HepG2 (cell line): Measurements from ENCODE around the gene KDM2B. TPM values are rescaled to one million over a fixed set of nuclear protein-coding genes. Genes with fewer than 3 reads are reported as not detected.

ENCODE experiments used
- ARID2 ChIP-seq: sonication (generic); formaldehyde crosslinking; IDR thresholded peaks from 2 replicates; pipeline ENCODE4 v1.8.1; 2022; ENCODE audit warnings: mild to moderate bottlenecking, missing genetic modification reagents, borderline replicate concordance
- CSRNP1 ChIP-seq: sonication (generic); formaldehyde crosslinking; IDR thresholded peaks from 2 replicates; pipeline ENCODE4 v1.8.1; 2023; ENCODE audit warnings: mild to moderate bottlenecking, missing genetic modification reagents
- DNMT3B ChIP-seq: conservative IDR thresholded peaks from 2 replicates; pipeline ENCODE4 v1.6.1; 2016; ENCODE audit warnings: missing biosample characterization, control low read depth
- KDM5B ChIP-seq: sonication (generic); formaldehyde crosslinking; IDR thresholded peaks from 2 replicates; pipeline ENCODE4 v1.4.0; 2020; ENCODE audit warnings: missing genetic modification reagents, mild to moderate bottlenecking, borderline replicate concordance
- KLF12 ChIP-seq: sonication (generic); formaldehyde crosslinking; IDR thresholded peaks from 2 replicates; pipeline ENCODE4 v1.4.0; 2020; ENCODE audit warnings: missing genetic modification reagents, borderline replicate concordance
- MYC ChIP-seq: sonication (generic); formaldehyde crosslinking; IDR thresholded peaks from 2 replicates; pipeline ENCODE4 v1.9.0; 2021; ENCODE audit warnings: missing genetic modification reagents, borderline replicate concordance
- NFYC ChIP-seq: IDR thresholded peaks from 2 replicates; pipeline ENCODE4 v1.6.1; 2016; ENCODE audit warnings: missing genetic modification reagents, missing compliant biosample characterization
- RFXANK ChIP-seq: IDR thresholded peaks from 2 replicates; pipeline ENCODE4 v1.6.1; 2016
- RNF219 ChIP-seq: sonication (generic); formaldehyde crosslinking; IDR thresholded peaks from 2 replicates; pipeline ENCODE4 v1.5.0; 2020; ENCODE audit warnings: mild to moderate bottlenecking, missing genetic modification reagents
- SMARCC2 ChIP-seq: fragments of 450-650 bp; IDR thresholded peaks from 2 replicates; pipeline ENCODE4 v1.6.1; 2017; ENCODE audit warnings: antibody characterized with exemption, mild to moderate bottlenecking
- SNAPC5 ChIP-seq: sonication (generic); formaldehyde crosslinking; IDR thresholded peaks from 2 replicates; pipeline ENCODE4 v1.8.1; 2023; ENCODE audit warnings: mild to moderate bottlenecking, missing genetic modification reagents, borderline replicate concordance
- ZNF33A ChIP-seq: sonication (generic); formaldehyde crosslinking; IDR thresholded peaks from 2 replicates; pipeline ENCODE4 v1.5.1; 2020; ENCODE audit warnings: missing genetic modification reagents, mild to moderate bottlenecking, moderate library complexity, borderline replicate concordance
- ZNF354B ChIP-seq: sonication (generic); formaldehyde crosslinking; IDR thresholded peaks from 2 replicates; pipeline ENCODE4 v1.8.0; 2022; ENCODE audit warnings: mild to moderate bottlenecking, missing genetic modification reagents
- ZNF546 ChIP-seq: sonication (generic); formaldehyde crosslinking; conservative IDR thresholded peaks from 2 replicates; pipeline ENCODE4 v1.8.1; 2023; ENCODE audit warnings: mild to moderate bottlenecking, missing genetic modification reagents
- ZNF768 ChIP-seq: sonication (generic); formaldehyde crosslinking; IDR thresholded peaks from 2 replicates; pipeline ENCODE4 v1.4.0; 2020; ENCODE audit warnings: missing genetic modification reagents
- polyA plus RNA-seq, 8 experiments: library from polyadenylated mRNA; depleted of rRNA in 3 of 8; stranded (reverse) in 7 of 8; unstranded in 1 of 8; fragments of >200 nt; fragmentation: Illumina TruSeq in 4 of 8; extraction: Trizol in 4 of 8; gene quantifications; 2 replicates each; pipeline versions ENCODE4 v1.2.1 to v1.2.3, GENCODE V29; 2011 to 2016; ENCODE audit warnings: low read depth in 4 of 8, missing spikeins in 1 of 8, mixed read lengths in 1 of 8; ENCODE audit not compliant: insufficient read depth in 1 of 8
- total RNA-seq, 5 experiments: library from RNA; depleted of rRNA; stranded (reverse); fragments of >200 nt; fragmentation: Illumina TruSeq; extraction: Trizol; gene quantifications; 2 replicates each; pipeline ENCODE4 v1.2.3, GENCODE V29; 2016; ENCODE audit warnings: low read depth in 1 of 5
- TF ChIP-seq, protein P1 (sequence below): sonication (generic); formaldehyde crosslinking; IDR thresholded peaks from 2 replicates; pipeline ENCODE4 v1.4.0; 2020; ENCODE audit warnings: mild to moderate bottlenecking, missing genetic modification reagents
- TF ChIP-seq, protein P2 (sequence below): sonication (generic); formaldehyde crosslinking; IDR thresholded peaks from 2 replicates; pipeline ENCODE4 v1.5.0; 2020; ENCODE audit warnings: mild to moderate bottlenecking, missing genetic modification reagents, borderline replicate concordance

Gene KDM2B
- total and polyA plus RNA-seq, 2 of the 13 experiments (the other 11 are each of a cell fraction or from before 2014, with no cell fraction given), result 17.5 to 26.1 TPM

DNA sequence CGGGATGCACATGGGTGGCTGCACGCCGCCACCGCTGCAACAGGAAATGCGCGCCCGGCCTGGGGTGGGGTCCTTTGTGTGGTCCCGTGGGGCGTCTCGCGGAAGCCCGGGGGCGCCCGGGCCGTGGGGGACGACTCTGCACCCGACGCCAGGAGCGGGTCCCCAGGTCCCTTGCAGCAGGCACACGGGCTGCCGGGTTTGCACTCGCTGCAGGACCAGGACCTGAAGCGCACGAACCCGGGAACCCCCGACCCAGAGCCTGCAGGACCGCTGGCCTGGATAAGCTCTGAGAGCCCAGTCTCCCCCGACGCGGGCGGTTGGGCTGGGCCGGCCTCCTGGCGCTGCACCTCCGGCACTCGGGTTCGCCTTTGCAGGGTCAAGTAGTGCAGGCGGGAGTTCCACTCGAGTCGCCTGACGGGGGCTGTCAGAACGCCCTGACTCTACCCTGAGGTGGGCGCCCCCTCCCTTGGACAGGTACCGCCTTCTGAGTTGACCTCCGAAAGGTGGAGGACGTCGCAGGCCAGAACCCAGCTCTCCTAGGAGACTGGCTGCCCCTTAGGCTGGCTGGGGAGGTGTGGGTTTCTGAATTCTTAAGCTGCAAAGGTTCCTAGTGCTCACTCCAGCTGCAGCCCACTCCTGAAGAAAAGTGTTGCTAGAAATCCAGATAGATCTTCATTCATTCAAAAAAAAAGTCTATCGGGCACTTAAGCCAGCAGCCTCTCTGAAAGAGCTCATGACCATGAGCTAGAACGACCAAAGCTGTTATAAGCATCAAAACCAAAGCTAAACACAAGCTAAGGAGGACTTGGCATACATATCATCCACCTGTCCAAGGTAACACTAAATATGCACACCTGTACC lies 113.0 kb downstream of the KDM2B start (continued):
- TF ChIP-seq, protein P1, sequence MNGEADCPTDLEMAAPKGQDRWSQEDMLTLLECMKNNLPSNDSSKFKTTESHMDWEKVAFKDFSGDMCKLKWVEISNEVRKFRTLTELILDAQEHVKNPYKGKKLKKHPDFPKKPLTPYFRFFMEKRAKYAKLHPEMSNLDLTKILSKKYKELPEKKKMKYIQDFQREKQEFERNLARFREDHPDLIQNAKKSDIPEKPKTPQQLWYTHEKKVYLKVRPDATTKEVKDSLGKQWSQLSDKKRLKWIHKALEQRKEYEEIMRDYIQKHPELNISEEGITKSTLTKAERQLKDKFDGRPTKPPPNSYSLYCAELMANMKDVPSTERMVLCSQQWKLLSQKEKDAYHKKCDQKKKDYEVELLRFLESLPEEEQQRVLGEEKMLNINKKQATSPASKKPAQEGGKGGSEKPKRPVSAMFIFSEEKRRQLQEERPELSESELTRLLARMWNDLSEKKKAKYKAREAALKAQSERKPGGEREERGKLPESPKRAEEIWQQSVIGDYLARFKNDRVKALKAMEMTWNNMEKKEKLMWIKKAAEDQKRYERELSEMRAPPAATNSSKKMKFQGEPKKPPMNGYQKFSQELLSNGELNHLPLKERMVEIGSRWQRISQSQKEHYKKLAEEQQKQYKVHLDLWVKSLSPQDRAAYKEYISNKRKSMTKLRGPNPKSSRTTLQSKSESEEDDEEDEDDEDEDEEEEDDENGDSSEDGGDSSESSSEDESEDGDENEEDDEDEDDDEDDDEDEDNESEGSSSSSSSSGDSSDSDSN (CRISPR knock-in tag), result peak; percentile 67
- TF ChIP-seq MYC, result peak; percentile 44; the same call in 1 of the 2 replicates
- TF ChIP-seq ZNF354B, result 0 out of 2 replicates have a peak, but pooled peaks have one; percentile 68
- TF ChIP-seq ARID2 (CRISPR knock-in tag), result peak; percentile 80; the same call in 1 of the 2 replicates
- TF ChIP-seq ZNF546, result peak; percentile 79; the same call in 1 of the 2 replicates
- no peak for TF ChIP-seq RNF219 (CRISPR knock-in tag)
- TF ChIP-seq CSRNP1 (CRISPR knock-in tag), result peak; percentile 71; the same call in 1 of the 2 replicates
- TF ChIP-seq RFXANK (CRISPR knock-in tag), result no peak
- TF ChIP-seq, protein P2, sequence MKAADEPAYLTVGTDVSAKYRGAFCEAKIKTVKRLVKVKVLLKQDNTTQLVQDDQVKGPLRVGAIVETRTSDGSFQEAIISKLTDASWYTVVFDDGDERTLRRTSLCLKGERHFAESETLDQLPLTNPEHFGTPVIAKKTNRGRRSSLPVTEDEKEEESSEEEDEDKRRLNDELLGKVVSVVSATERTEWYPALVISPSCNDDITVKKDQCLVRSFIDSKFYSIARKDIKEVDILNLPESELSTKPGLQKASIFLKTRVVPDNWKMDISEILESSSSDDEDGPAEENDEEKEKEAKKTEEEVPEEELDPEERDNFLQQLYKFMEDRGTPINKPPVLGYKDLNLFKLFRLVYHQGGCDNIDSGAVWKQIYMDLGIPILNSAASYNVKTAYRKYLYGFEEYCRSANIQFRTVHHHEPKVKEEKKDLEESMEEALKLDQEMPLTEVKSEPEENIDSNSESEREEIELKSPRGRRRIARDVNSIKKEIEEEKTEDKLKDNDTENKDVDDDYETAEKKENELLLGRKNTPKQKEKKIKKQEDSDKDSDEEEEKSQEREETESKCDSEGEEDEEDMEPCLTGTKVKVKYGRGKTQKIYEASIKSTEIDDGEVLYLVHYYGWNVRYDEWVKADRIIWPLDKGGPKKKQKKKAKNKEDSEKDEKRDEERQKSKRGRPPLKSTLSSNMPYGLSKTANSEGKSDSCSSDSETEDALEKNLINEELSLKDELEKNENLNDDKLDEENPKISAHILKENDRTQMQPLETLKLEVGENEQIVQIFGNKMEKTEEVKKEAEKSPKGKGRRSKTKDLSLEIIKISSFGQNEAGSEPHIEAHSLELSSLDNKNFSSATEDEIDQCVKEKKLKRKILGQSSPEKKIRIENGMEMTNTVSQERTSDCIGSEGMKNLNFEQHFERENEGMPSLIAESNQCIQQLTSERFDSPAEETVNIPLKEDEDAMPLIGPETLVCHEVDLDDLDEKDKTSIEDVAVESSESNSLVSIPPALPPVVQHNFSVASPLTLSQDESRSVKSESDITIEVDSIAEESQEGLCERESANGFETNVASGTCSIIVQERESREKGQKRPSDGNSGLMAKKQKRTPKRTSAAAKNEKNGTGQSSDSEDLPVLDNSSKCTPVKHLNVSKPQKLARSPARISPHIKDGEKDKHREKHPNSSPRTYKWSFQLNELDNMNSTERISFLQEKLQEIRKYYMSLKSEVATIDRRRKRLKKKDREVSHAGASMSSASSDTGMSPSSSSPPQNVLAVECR, result peak; percentile 55
- TF ChIP-seq KDM5B (CRISPR knock-in tag), result peak; percentile 43; the same call in 1 of the 2 replicates
- TF ChIP-seq ZNF768 (CRISPR knock-in tag), result peak; percentile 27; the same call in 1 of the 2 replicates
- no peak for TF ChIP-seq ZNF33A (CRISPR knock-in tag)
- TF ChIP-seq SNAPC5 (CRISPR knock-in tag), result 0 out of 2 replicates have a peak, but pooled peaks have one; percentile 46
- TF ChIP-seq NFYC (CRISPR knock-in tag), result 0 out of 2 replicates have a peak, but pooled peaks have one; percentile 16
- TF ChIP-seq DNMT3B (CRISPR knock-in tag), result no peak
- no peak for TF ChIP-seq KLF12
- TF ChIP-seq SMARCC2, result no peak
- TF ChIP-seq, all 625 proteins: peak for 56
